SK-N-SH treated with all-trans-retinoic acid at 6 μM for 48 hours (cell line): ENCODE measurements around the gene KLF11.

Source experiments
- ARNTL ChIP-seq: fragments of 450-650 bp; formaldehyde crosslinking; IDR thresholded peaks from 2 replicates; pipeline ENCODE4 v1.5.0; 2020; ENCODE audit warnings: low read depth, mild to moderate bottlenecking, moderate library complexity, borderline replicate concordance
- ISL1 ChIP-seq: fragments of 250-450 bp; sonication (Bioruptor Pico); IDR thresholded peaks from 2 replicates; pipeline ENCODE4 v2.1.2; 2022; ENCODE audit warnings: mild to moderate bottlenecking, moderate library complexity
- PPARA ChIP-seq: fragments of 250-450 bp; sonication (Bioruptor Pico); IDR thresholded peaks from 2 replicates; pipeline ENCODE4 v1.5.0; 2020; ENCODE audit warnings: mild to moderate bottlenecking, borderline replicate concordance
- RARB ChIP-seq: fragments of 250-450 bp; sonication (Bioruptor Pico); IDR thresholded peaks from 2 replicates; pipeline ENCODE4 v1.8.0; 2021; ENCODE audit warnings: mild to moderate bottlenecking, moderate library complexity
- SNAI2 ChIP-seq: fragments of 250-450 bp; sonication (Bioruptor Pico); IDR thresholded peaks from 2 replicates; pipeline ENCODE4 v1.5.0; 2020; ENCODE audit warnings: mild to moderate bottlenecking, moderate library complexity
- TCF4 ChIP-seq: fragments of 250-450 bp; sonication (Bioruptor Pico); IDR thresholded peaks from 2 replicates; pipeline ENCODE4 v1.8.0; 2021; ENCODE audit warnings: mild to moderate bottlenecking, moderate library complexity, borderline replicate concordance
- ZC3H10 ChIP-seq: fragments of 250-450 bp; sonication (Bioruptor Pico); IDR thresholded peaks from 2 replicates; pipeline ENCODE4 v1.5.1; 2021; ENCODE audit warnings: mild to moderate bottlenecking, moderate library complexity
- ZFP3 ChIP-seq: fragments of 250-450 bp; sonication (Bioruptor Pico); IDR thresholded peaks from 2 replicates; pipeline ENCODE4 v1.5.0; 2020; ENCODE audit warnings: mild to moderate bottlenecking, moderate library complexity
- TF ChIP-seq, protein P1 (sequence below): fragments of 250-450 bp; sonication (Bioruptor Pico); IDR thresholded peaks from 2 replicates; pipeline ENCODE4 v1.8.0; 2020; ENCODE audit warnings: mild to moderate bottlenecking, moderate library complexity, borderline replicate concordance

DNA sequence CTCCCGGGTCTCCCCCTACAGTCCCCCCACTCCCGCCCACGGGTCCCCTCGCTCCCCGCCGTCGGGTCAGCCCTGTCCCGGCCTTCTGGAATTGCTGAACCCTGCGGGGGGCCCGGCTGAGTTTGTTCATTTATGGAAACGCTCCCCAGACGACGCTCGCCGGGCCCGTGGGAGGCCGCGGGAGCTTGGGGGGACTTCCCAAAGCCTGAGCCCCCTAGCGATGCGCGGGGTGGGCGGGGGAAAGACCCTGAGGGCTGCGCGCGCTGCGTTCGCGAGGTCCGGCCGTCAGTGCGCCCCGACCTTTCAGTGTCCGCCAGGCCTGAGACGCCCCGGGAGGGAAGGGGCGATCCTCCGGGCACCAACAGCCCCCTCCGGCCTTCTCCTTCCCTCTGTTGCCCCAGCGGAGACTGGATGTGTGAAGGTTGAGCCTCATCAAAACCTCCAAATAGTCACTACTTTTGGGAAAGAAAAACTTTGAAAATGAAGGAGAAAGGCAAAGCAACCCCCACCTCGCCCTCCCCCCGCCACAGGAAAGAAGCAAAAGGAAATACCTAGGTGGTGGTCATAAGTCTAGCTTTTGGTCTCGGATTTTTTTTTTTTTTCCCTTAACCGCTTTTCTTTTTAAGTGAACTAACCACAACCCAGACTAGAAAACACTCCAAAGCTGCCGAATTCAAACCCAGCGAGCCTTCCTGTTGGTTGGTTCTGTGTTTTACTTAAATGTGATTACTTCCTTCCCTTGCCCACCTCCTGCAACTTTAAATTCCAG is 37.4 kb downstream of the KLF11 start:
- TF ChIP-seq RARB (CRISPR knock-in tag) (no peak), ISL1 (no peak), ZFP3 (CRISPR knock-in tag) (no peak), ZC3H10 (no peak), TCF4 (CRISPR knock-in tag) (no peak), PPARA (no peak), ARNTL (no peak), SNAI2 (CRISPR knock-in tag) (no peak)
- TF ChIP-seq, protein P1, sequence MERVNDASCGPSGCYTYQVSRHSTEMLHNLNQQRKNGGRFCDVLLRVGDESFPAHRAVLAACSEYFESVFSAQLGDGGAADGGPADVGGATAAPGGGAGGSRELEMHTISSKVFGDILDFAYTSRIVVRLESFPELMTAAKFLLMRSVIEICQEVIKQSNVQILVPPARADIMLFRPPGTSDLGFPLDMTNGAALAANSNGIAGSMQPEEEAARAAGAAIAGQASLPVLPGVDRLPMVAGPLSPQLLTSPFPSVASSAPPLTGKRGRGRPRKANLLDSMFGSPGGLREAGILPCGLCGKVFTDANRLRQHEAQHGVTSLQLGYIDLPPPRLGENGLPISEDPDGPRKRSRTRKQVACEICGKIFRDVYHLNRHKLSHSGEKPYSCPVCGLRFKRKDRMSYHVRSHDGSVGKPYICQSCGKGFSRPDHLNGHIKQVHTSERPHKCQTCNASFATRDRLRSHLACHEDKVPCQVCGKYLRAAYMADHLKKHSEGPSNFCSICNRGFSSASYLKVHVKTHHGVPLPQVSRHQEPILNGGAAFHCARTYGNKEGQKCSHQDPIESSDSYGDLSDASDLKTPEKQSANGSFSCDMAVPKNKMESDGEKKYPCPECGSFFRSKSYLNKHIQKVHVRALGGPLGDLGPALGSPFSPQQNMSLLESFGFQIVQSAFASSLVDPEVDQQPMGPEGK = no peak
